Endothelial cell of umbilical vein (primary cell): ENCODE results near the gene MYPN. TPM values are rescaled to one million over a fixed set of nuclear protein-coding genes. Genes with fewer than 3 reads are reported as not detected.

ENCODE experiments used
- BruUV-seq: library from RNA; stranded (reverse); fragments of 400-500 nt; replicated peaks from 2 replicates; lab custom pipeline; 2021; lab: Mats Ljungman, UMichigan
- CTCF ChIA-PET: fragments of 300-600, 350-600 bp; sonication (Branson Sonifier 250); formaldehyde crosslinking; loops from one replicate; lab custom pipeline; 2021; ENCODE audit warnings: antibody characterized with exemption, inconsistent platforms; lab: Charles Lee
- POLR2A ChIA-PET: fragments of 300-600, 350-600 bp; sonication (Branson Sonifier 250); formaldehyde crosslinking; loops from one replicate; lab custom pipeline; 2021; ENCODE audit warnings: antibody characterized with exemption, inconsistent platforms; lab: Charles Lee
- DNase-seq: peaks from one replicate; pipeline ENCODE4 v3.0.0-alpha.2; 2011; ENCODE audit warnings: low read depth, low spot score
- FAIRE-seq: peaks from 2 replicates; lab custom pipeline; 2011; peaks lifted over from hg19 to GRCh38; lab: Jason Lieb, UNC
- H2AFZ ChIP-seq: 2 replicates; pipeline ENCODE4 v1.6.0; 2012; ENCODE audit warnings: low read depth, low read length, control low read depth, inconsistent platforms
- H3K27ac ChIP-seq: 2 replicates; pipeline ENCODE4 v1.5.1; 2011; ENCODE audit warnings: low read depth, mild to moderate bottlenecking, control low read depth, low read length, moderate library complexity; ENCODE audit not compliant: insufficient read depth
- H3K27me3 ChIP-seq, 2 experiments: 2 replicates each; pipeline versions ENCODE4 v1.6.0 to v1.6.1; 2011; ENCODE audit warnings: low read length in 2 of 2, mixed read lengths in 1 of 2; ENCODE audit not compliant: control insufficient read depth in 2 of 2, insufficient read depth in 2 of 2
- H3K36me3 ChIP-seq, 2 experiments: 2 replicates in 1 of 2; 3 replicates in 1 of 2; pipeline ENCODE4 v1.5.1; 2011; ENCODE audit warnings: low read length in 2 of 2, mild to moderate bottlenecking in 1 of 2, moderate library complexity in 1 of 2; ENCODE audit not compliant: control insufficient read depth in 2 of 2, insufficient read depth in 2 of 2; ENCODE audit errors: extremely low read depth in 1 of 2
- H3K4me1 ChIP-seq: 3 replicates; pipeline ENCODE4 v1.5.1; 2011; ENCODE audit warnings: mild to moderate bottlenecking, low read length; ENCODE audit not compliant: control insufficient read depth, insufficient read depth; ENCODE audit errors: extremely low read depth
- H3K4me2 ChIP-seq: 2 replicates; pipeline ENCODE4 v1.6.1; 2011; ENCODE audit warnings: low read length, control low read depth, mixed read lengths; ENCODE audit not compliant: insufficient read depth
- H3K4me3 ChIP-seq, 3 experiments: fragments of 200-600 bp in 1 of 3; sonication (generic), shearing (Covaris generic) in 1 of 3; replicated peaks in 1 of 3; 2 replicates each; pipeline ENCODE4 v1.5.1; 2011 to 2016; ENCODE audit warnings: control low read depth in 3 of 3, low read length in 3 of 3, mild to moderate bottlenecking in 2 of 3, inconsistent platforms in 1 of 3, low read depth in 1 of 3, moderate library complexity in 1 of 3; ENCODE audit not compliant: insufficient read depth in 1 of 3
- H3K79me2 ChIP-seq: 2 replicates; pipeline ENCODE4 v1.6.0; 2012; ENCODE audit warnings: low read length, inconsistent platforms; ENCODE audit not compliant: control insufficient read depth, insufficient read depth
- H3K9ac ChIP-seq: replicated peaks from 2 replicates; pipeline ENCODE3; 2011; ENCODE audit warnings: low read length, control low read depth; ENCODE audit not compliant: insufficient read depth; ENCODE audit errors: extremely low read depth
- H3K9me1 ChIP-seq: replicated peaks from 3 replicates; pipeline ENCODE4 v1.6.0; 2011; ENCODE audit warnings: mild to moderate bottlenecking, low read length; ENCODE audit not compliant: control insufficient read depth, insufficient read depth; ENCODE audit errors: extremely low read depth
- H3K9me3 ChIP-seq: replicated peaks from 2 replicates; pipeline ENCODE4 v1.5.1; 2012; ENCODE audit warnings: low read length, inconsistent platforms; ENCODE audit not compliant: control insufficient read depth, insufficient read depth
- H4K20me1 ChIP-seq: replicated peaks from 2 replicates; pipeline ENCODE3; 2011; ENCODE audit warnings: mild to moderate bottlenecking, low read length; ENCODE audit not compliant: control insufficient read depth, insufficient read depth; ENCODE audit errors: extremely low read depth
- CTCF ChIP-seq, 2 donors: IDR thresholded peaks; 1 replicate in 1 of 2; 2 replicates in 1 of 2; pipeline ENCODE4 v1.5.1; 2011; ENCODE audit warnings: low read length in 2 of 2, mild to moderate bottlenecking in 2 of 2, moderate library complexity in 2 of 2, control low read depth in 1 of 2, inconsistent platforms in 1 of 2, low read depth in 1 of 2; ENCODE audit not compliant: insufficient read depth in 1 of 2; ENCODE audit errors: extremely low read depth in 1 of 2
- EZH2 ChIP-seq: IDR thresholded peaks from 2 replicates; pipeline ENCODE4 v1.6.1; 2012; ENCODE audit warnings: borderline replicate concordance, low read depth, mild to moderate bottlenecking, moderate library complexity, low read length, inconsistent platforms; ENCODE audit not compliant: severe bottlenecking
- FOS ChIP-seq: IDR thresholded peaks from 2 replicates; pipeline ENCODE4 v1.6.1; 2011; ENCODE audit warnings: mild to moderate bottlenecking, low read length, moderate library complexity, borderline replicate concordance; ENCODE audit not compliant: insufficient read depth
- GATA2 ChIP-seq: IDR thresholded peaks from 2 replicates; pipeline ENCODE4 v1.7.0; 2011; ENCODE audit warnings: low read depth, mild to moderate bottlenecking, moderate library complexity, mixed read lengths, low read length; ENCODE audit not compliant: insufficient read length, insufficient read depth
- JUN ChIP-seq: IDR thresholded peaks from 2 replicates; pipeline ENCODE4 v1.6.1; 2011; ENCODE audit warnings: borderline replicate concordance, low read depth; ENCODE audit not compliant: insufficient read length, insufficient read depth
- MAX ChIP-seq: IDR thresholded peaks from 2 replicates; pipeline ENCODE4 v1.6.1; 2011; ENCODE audit not compliant: insufficient read depth, insufficient read length
- MYC ChIP-seq: IDR thresholded peaks from one replicate; pipeline ENCODE4 v1.6.1; 2011; ENCODE audit warnings: mild to moderate bottlenecking, low read depth, low read length
- POLR2A ChIP-seq: IDR thresholded peaks from 2 replicates; pipeline ENCODE4 v1.6.1; 2012; ENCODE audit warnings: low read depth, mild to moderate bottlenecking, control low read depth, low read length
- POLR2AphosphoS5 ChIP-seq: IDR thresholded peaks from 2 replicates; pipeline ENCODE4 v1.6.1; 2012; ENCODE audit warnings: low read depth, mild to moderate bottlenecking, control low read depth, low read length, moderate library complexity; ENCODE audit not compliant: insufficient read depth
- dilution Hi-C: fragments of 300-500 bp; cut with MboI; formaldehyde crosslinking; loops from one replicate; pipeline ENCODE4 v1.15.0; 2019; ENCODE audit warnings: low sequenced_read_pairs; ENCODE audit not compliant: extremely low pct_ligation_motif_present
- intact Hi-C: fragments of 100-400 bp; cut with micrococcal nuclease; formaldehyde crosslinking; loops from one replicate; pipeline ENCODE4 v1.10.0; 2022
- polyA plus RNA-seq, 4 experiments: library from polyadenylated mRNA; depleted of rRNA in 3 of 4; stranded (reverse) in 3 of 4; unstranded in 1 of 4; fragments of >200 nt; gene quantifications; 2 replicates each; pipeline versions ENCODE4 v1.2.1 to v1.2.3, GENCODE V29; 2011 to 2012; ENCODE audit warnings: missing spikeins in 1 of 4
- total RNA-seq: library from RNA; stranded (reverse); gene quantifications from 2 replicates; pipeline ENCODE4 v1.2.3, GENCODE V29; 2021

MYPN gene
- total and polyA plus RNA-seq, 2 donors (not counting 3 experiments of a cell fraction or from before 2014, with no cell fraction given): 0.01 TPM; not detected in 1

- Histone ChIP-seq H2AFZ (no peak overlapping the region), H3K79me2 (no peaks in the 10 kb centered on the region), H3K4me1 (peaks cover 7% of the 10 kb centered on the region), H3K4me3 (no peak overlapping the region), H3K4me2 (no peak overlapping the region), H4K20me1 (no peaks in the 10 kb centered on the region), H3K9me1 (no peaks in the 10 kb centered on the region), H3K27me3 (no peaks in the 10 kb centered on the region), H3K36me3 (no peaks in the 10 kb centered on the region), H3K27ac (no peak overlapping the region), H3K9me3 (no peaks in the 10 kb centered on the region), H3K9ac (no peak overlapping the region)
- ChIA-PET CTCF (interaction anchor here (0.7 to 2.4 kb wide), 3 partner anchors 24 to 121 kb away, joined by 3 to 10 read pairs (median 4); no protein-coding TSS in a partner anchor), POLR2A (interaction anchor here (1.0 kb wide), 1 partner anchor 295 kb away, joined by 3 read pairs; no protein-coding TSS in a partner anchor)
- dilution Hi-C loops (no loop called here), intact Hi-C loops (no loop called here)
- no TSS peak for BruUV-seq
- no peak for DNase-seq
- FAIRE-seq: no peak
- TF ChIP-seq FOS (no peak), POLR2A (no peak), EZH2 (no peak), JUN (no peak), CTCF (IDR thresholded peaks at IDR 0.05; ENCODE audit: extremely low read depth in 1 of 2, insufficient read depth in 1 of 2, low read depth in 1 of 2, low read length in 2 of 2) (no peak), POLR2AphosphoS5 (no peak), MAX (no peak), GATA2 (no peak), MYC (no peak)
Observed at GRCh38 chr10:68180490-68180889, 71.2 kb downstream of the MYPN start.
